K562 (cell line): ENCODE measurements around the gene IGSF8. TPM values are rescaled to one million over a fixed set of nuclear protein-coding genes. Genes with fewer than 3 reads are reported as not detected.

Experiments
- ATAC-seq: fragments of 200-7000 bp; cut with Tn5 transposase; 3 replicates; pipeline ENCODE4 v1.9.1; 2020; ENCODE audit warnings: moderate library complexity
- BruUV-seq: library from RNA; stranded (reverse); fragments of 400-500 nt; replicated peaks from 2 replicates; lab custom pipeline; 2021; lab: Mats Ljungman, UMichigan
- CTCF ChIA-PET: fragments of 300-600 bp; formaldehyde crosslinking; extraction: SDS; loops from one replicate; lab custom pipeline; 2021; ENCODE audit warnings: low intra/inter-chr PET ratio; lab: Yijun Ruan, JAX
- POLR2A ChIA-PET: fragments of 300-600, 350-650 bp; sonication (Branson Sonifier 250); formaldehyde crosslinking; extraction: SDS; loops from one replicate; lab custom pipeline; 2021; ENCODE audit warnings: antibody characterized with exemption, inconsistent platforms; lab: Yijun Ruan, JAX
- DNase-seq, 4 experiments: peaks; one replicate each; pipeline versions ENCODE4 v3.0.0 to v3.0.0-alpha.2; 2011 to 2018; ENCODE audit warnings: low spot score in 3 of 4, mixed read lengths in 3 of 4; ENCODE audit errors: extremely low read depth in 1 of 4
- FAIRE-seq: peaks from 2 replicates; lab custom pipeline; 2011; peaks lifted over from hg19 to GRCh38; lab: Jason Lieb, UNC
- H2AFZ ChIP-seq: 2 replicates; pipeline ENCODE4 v1.6.0; 2011; ENCODE audit warnings: low read depth, low read length, control low read depth, inconsistent platforms
- H3K27ac ChIP-seq: fragments of 200-600 bp; 3 replicates; pipeline ENCODE4 v1.8.0; 2011; ENCODE audit warnings: low read depth, mild to moderate bottlenecking, control low read depth, inconsistent platforms, low read length, moderate library complexity, mixed read lengths; ENCODE audit errors: extremely low read depth
- H3K27me3 ChIP-seq, 2 experiments: fragments of 300-600 bp in 1 of 2; 2 replicates in 1 of 2; 3 replicates in 1 of 2; pipeline versions ENCODE4 v1.6.0 to v1.8.0; 2011; ENCODE audit warnings: inconsistent platforms in 2 of 2, low read length in 2 of 2, mild to moderate bottlenecking in 1 of 2, mixed read lengths in 1 of 2, moderate library complexity in 1 of 2; ENCODE audit not compliant: control insufficient read depth in 2 of 2, insufficient read depth in 2 of 2
- H3K36me3 ChIP-seq: fragments of 300-600 bp; 3 replicates; pipeline ENCODE4 v1.8.0; 2011; ENCODE audit warnings: mild to moderate bottlenecking, low read length, inconsistent platforms; ENCODE audit not compliant: control insufficient read depth, insufficient read depth
- H3K4me1 ChIP-seq, 2 experiments: fragments of 200-600 bp in 1 of 2; replicated peaks in 1 of 2; 2 replicates in 1 of 2; 3 replicates in 1 of 2; pipeline versions ENCODE4 v1.5.1 to v1.8.0; 2011; ENCODE audit warnings: inconsistent platforms in 2 of 2, low read length in 2 of 2, mild to moderate bottlenecking in 1 of 2, mixed read lengths in 1 of 2, moderate library complexity in 1 of 2; ENCODE audit not compliant: control insufficient read depth in 2 of 2, insufficient read depth in 2 of 2
- H3K4me2 ChIP-seq: 2 replicates; pipeline ENCODE4 v1.6.1; 2011; ENCODE audit warnings: low read length, control low read depth, inconsistent platforms, mixed read lengths; ENCODE audit not compliant: insufficient read depth
- H3K4me3 ChIP-seq: fragments of 200-600 bp; sonication (generic), shearing (Covaris generic); 2 replicates; pipeline ENCODE4 v1.5.1; 2016; ENCODE audit warnings: control low read depth, inconsistent platforms
- H3K79me2 ChIP-seq: fragments of 200-600 bp; 3 replicates; pipeline ENCODE4 v1.8.0; 2011; ENCODE audit warnings: low read length, inconsistent platforms; ENCODE audit not compliant: control insufficient read depth, insufficient read depth
- H3K9ac ChIP-seq, 2 experiments: 2 replicates each; pipeline versions ENCODE4 v1.6.0 to v1.6.1; 2011; ENCODE audit warnings: low read depth in 2 of 2, low read length in 2 of 2, control low read depth in 1 of 2, inconsistent platforms in 1 of 2, mild to moderate bottlenecking in 1 of 2, mixed read lengths in 1 of 2; ENCODE audit not compliant: insufficient read depth in 1 of 2
- H3K9me1 ChIP-seq: one replicate; pipeline ENCODE4 v1.6.0; 2011; ENCODE audit warnings: inconsistent platforms, mild to moderate bottlenecking, low read length, moderate library complexity; ENCODE audit not compliant: control insufficient read depth, insufficient read depth
- H3K9me3 ChIP-seq: replicated peaks from 2 replicates; pipeline ENCODE4 v1.5.1; 2011; ENCODE audit warnings: low read depth, low read length, inconsistent platforms; ENCODE audit not compliant: control insufficient read depth, insufficient read depth
- H4K20me1 ChIP-seq: replicated peaks from 2 replicates; pipeline ENCODE4 v1.6.1; 2011; ENCODE audit warnings: low read length, inconsistent platforms, mixed read lengths; ENCODE audit not compliant: control insufficient read depth, insufficient read depth
- C11orf30 ChIP-seq: fragments of 450-650 bp; IDR thresholded peaks from 2 replicates; pipeline ENCODE4 v1.6.1; 2016; ENCODE audit warnings: low read depth, mild to moderate bottlenecking
- CBFA2T2 ChIP-seq: fragments of 450-650 bp; conservative IDR thresholded peaks from 2 replicates; pipeline ENCODE4 v1.6.1; 2017; ENCODE audit warnings: mild to moderate bottlenecking
- CBFA2T3 ChIP-seq: fragments of 450-650 bp; IDR thresholded peaks from 2 replicates; pipeline ENCODE4 v1.6.1; 2017
- CREBBP ChIP-seq: IDR thresholded peaks from one replicate; pipeline ENCODE4 v1.6.1; 2012; ENCODE audit warnings: low read depth, mild to moderate bottlenecking, control low read depth, inconsistent platforms, low read length
- EHMT2 ChIP-seq: fragments of 450-650 bp; IDR thresholded peaks from 2 replicates; pipeline ENCODE4 v1.6.1; 2018; ENCODE audit warnings: antibody characterized with exemption
- FOS ChIP-seq: IDR thresholded peaks from 3 replicates; pipeline ENCODE4 v1.6.1; 2011; ENCODE audit not compliant: insufficient read length; ENCODE audit errors: extremely low read depth
- NFIC ChIP-seq: fragments of 450-650 bp; IDR thresholded peaks from 2 replicates; pipeline ENCODE4 v1.6.1; 2017; ENCODE audit warnings: mild to moderate bottlenecking, inconsistent platforms
- RFX7 ChIP-seq: fragments of 250-450 bp; sonication (Bioruptor Pico); IDR thresholded peaks from 2 replicates; pipeline ENCODE4 v1.5.1; 2021; ENCODE audit warnings: mild to moderate bottlenecking
- SP1 ChIP-seq: sonication (generic); formaldehyde crosslinking; IDR thresholded peaks from 2 replicates; pipeline ENCODE4 v1.8.1; 2022; ENCODE audit warnings: mild to moderate bottlenecking, missing genetic modification reagents
- ZNF146 ChIP-seq: IDR thresholded peaks from one replicate; pipeline ENCODE4 v1.6.1; 2018; ENCODE audit warnings: missing compliant biosample characterization; ENCODE audit not compliant: unreplicated experiment
- WGBS: fragments of 100-300 bp; shearing (Covaris generic); methylation state at CpG from one replicate; pipeline ENCODE4 v1.1.6; 2016; ENCODE audit warnings: low coverage, mixed read lengths; ENCODE audit not compliant: insufficient coverage; ENCODE audit errors: missing lambda C conversion rate; 5-methylcytosine and 5-hydroxymethylcytosine counted together
- in situ Hi-C: fragments of 300-500 bp; cut with MboI; formaldehyde crosslinking; loops from 4 replicates; pipeline ENCODE4 v1.15.0; 2018; ENCODE audit warnings: inconsistent platforms, mixed read lengths
- intact Hi-C: fragments of 100-400 bp; cut with micrococcal nuclease; formaldehyde crosslinking; loops from 2 replicates; pipeline ENCODE4 v1.14.2; 2022
- polyA plus RNA-seq, 8 experiments: library from polyadenylated mRNA; depleted of rRNA in 4 of 8; stranded (reverse) in 5 of 8; unstranded in 3 of 8; fragments of >200 nt; fragmentation: Nextera tagmentation in 2 of 8; fragmentation: Illumina TruSeq in 1 of 8; extraction: Ambion mirVana in 2 of 8; extraction: Trizol in 1 of 8; gene quantifications; 2 replicates each; pipeline versions ENCODE4 v1.2.1 to v1.2.3, GENCODE V29; 2011 to 2014; ENCODE audit warnings: inconsistent platforms in 1 of 8, missing spikeins in 1 of 8
- total RNA-seq, 7 experiments: library from RNA; depleted of rRNA in 6 of 7; stranded (reverse); fragments of >200 nt in 6 of 7; fragmentation: Illumina TruSeq in 2 of 7; extraction: Trizol in 2 of 7; gene quantifications; 2 replicates each; pipeline versions ENCODE4 v1.2.1 to v1.2.3, GENCODE V29; 2011 to 2021; ENCODE audit warnings: low replicate concordance in 1 of 7
- TF ChIP-seq, protein P1 (sequence below): sonication (generic); formaldehyde crosslinking; IDR thresholded peaks from 2 replicates; pipeline ENCODE4 v1.8.0; 2022; ENCODE audit warnings: missing genetic modification reagents, mild to moderate bottlenecking, moderate library complexity, borderline replicate concordance
- TF ChIP-seq, protein P2 (sequence below), 2 experiments: fragments of 450-650 bp; formaldehyde crosslinking in 1 of 2; IDR thresholded peaks; 2 replicates each; pipeline versions ENCODE4 v1.4.0 to v1.6.1; 2014 to 2020; ENCODE audit warnings: mild to moderate bottlenecking in 2 of 2, borderline replicate concordance in 1 of 2, low read depth in 1 of 2

IGSF8 gene
- total and polyA plus RNA-seq, 9 of the 15 experiments (the other 6 are each of a cell fraction or from before 2014, with no cell fraction given) = 0.32 to 11.7 (median 3.2) TPM

DNA sequence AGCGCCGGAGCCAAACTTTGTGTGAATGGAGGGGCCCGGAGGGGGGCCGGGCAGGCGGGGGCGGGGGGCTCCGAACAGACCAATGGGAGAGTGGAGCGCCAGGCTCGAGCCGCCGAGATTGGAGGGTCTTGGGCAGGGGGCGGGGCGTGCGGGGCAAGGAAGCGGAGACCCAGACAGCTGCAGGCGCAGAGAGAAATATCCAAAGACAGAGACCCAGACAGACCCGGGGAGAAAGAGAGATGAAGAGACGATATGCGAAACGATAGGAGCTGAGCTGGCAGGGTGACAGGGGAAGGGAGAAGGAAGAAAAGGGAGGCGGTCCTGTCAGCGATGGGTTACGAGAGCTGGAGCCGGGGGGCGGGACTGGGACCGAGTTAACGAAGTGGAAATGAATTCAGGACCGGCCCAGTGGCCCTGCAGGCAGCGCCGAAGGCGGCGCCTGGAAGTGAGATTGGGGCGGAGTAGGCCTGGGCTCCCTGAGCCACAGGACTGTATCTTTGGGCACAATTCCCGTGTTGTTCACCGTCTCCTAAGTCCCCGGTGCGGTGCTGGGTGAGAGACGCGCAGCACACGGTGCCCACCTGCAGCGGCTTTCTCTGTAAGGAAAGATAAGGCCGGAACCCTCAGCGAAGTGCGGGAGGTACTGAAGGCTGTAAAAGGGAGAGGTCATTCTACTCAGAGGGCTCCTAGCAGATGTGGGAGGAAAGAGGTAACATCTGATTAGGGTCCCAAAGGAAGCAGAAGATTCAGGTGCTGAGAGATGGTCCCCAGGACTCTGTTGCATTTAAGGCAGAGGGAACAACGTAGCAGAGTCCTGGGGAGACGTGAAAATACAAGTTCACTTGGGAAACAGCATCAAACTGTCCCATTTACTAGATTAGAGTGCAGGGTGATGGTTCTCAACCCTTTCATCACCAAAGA lies 27.9 kb downstream of the IGSF8 start:
- in situ Hi-C loops = no loop called here
- peak; percentile 53 to 86 (median 82) for DNase-seq
- TF ChIP-seq, protein P1, sequence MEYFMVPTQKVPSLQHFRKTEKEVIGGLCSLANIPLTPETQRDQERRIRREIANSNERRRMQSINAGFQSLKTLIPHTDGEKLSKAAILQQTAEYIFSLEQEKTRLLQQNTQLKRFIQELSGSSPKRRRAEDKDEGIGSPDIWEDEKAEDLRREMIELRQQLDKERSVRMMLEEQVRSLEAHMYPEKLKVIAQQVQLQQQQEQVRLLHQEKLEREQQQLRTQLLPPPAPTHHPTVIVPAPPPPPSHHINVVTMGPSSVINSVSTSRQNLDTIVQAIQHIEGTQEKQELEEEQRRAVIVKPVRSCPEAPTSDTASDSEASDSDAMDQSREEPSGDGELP = peak; percentile 30; the same call in 1 of the 2 replicates
- 0 out of 2 replicates have a peak, but pooled peaks have one; percentile 22 for TF ChIP-seq SP1 (CRISPR knock-in tag)
- no peak for TF ChIP-seq CREBBP
- TF ChIP-seq EHMT2 = no peak
- TF ChIP-seq CBFA2T2 = peak; percentile 35
- no peak for TF ChIP-seq RFX7 (CRISPR knock-in tag)
- TF ChIP-seq FOS = no peak
- TF ChIP-seq ZNF146 (CRISPR knock-in tag) = no peak
- TF ChIP-seq C11orf30 = no peak
- peak; percentile 17; the same call in 1 of the 2 replicates for TF ChIP-seq NFIC
- peak; percentile 39; the same call in 1 of the 2 replicates for TF ChIP-seq CBFA2T3
- TF ChIP-seq, protein P2, sequence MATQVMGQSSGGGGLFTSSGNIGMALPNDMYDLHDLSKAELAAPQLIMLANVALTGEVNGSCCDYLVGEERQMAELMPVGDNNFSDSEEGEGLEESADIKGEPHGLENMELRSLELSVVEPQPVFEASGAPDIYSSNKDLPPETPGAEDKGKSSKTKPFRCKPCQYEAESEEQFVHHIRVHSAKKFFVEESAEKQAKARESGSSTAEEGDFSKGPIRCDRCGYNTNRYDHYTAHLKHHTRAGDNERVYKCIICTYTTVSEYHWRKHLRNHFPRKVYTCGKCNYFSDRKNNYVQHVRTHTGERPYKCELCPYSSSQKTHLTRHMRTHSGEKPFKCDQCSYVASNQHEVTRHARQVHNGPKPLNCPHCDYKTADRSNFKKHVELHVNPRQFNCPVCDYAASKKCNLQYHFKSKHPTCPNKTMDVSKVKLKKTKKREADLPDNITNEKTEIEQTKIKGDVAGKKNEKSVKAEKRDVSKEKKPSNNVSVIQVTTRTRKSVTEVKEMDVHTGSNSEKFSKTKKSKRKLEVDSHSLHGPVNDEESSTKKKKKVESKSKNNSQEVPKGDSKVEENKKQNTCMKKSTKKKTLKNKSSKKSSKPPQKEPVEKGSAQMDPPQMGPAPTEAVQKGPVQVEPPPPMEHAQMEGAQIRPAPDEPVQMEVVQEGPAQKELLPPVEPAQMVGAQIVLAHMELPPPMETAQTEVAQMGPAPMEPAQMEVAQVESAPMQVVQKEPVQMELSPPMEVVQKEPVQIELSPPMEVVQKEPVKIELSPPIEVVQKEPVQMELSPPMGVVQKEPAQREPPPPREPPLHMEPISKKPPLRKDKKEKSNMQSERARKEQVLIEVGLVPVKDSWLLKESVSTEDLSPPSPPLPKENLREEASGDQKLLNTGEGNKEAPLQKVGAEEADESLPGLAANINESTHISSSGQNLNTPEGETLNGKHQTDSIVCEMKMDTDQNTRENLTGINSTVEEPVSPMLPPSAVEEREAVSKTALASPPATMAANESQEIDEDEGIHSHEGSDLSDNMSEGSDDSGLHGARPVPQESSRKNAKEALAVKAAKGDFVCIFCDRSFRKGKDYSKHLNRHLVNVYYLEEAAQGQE (IDR thresholded peaks at IDR 0.05; ENCODE audit: borderline replicate concordance) = no peak
- TF ChIP-seq, protein P2 (CRISPR knock-in tag; IDR thresholded peaks at IDR 0.05; ENCODE audit: low read depth) = no peak

More for the DNA sequence above, 27.9 kb downstream of the IGSF8 start:
- Histone ChIP-seq H3K4me3 (no peak overlapping the region; the same call in 1 of the 2 replicates), H3K9me3 (no peaks in the 10 kb centered on the region), H3K4me1 (peaks cover 0 to 13% of the 10 kb centered on the region in 2 experiments; a peak in 3 of 5 replicates), H3K36me3 (no peaks in the 10 kb centered on the region), H3K9me1 (no peaks in the 10 kb centered on the region), H3K27ac (no peak overlapping the region), H2AFZ (peak overlapping the region; percentile 46; the same call in 1 of the 2 replicates), H4K20me1 (no peaks in the 10 kb centered on the region), H3K9ac (peak overlapping the region in 1 of 2 experiments; percentile 11; a peak in 1 of 4 replicates), H3K27me3 (peaks cover 14 to 34% of the 10 kb centered on the region in 2 experiments; a peak in 3 of 5 replicates), H3K79me2 (no peaks in the 10 kb centered on the region), H3K4me2 (peak overlapping the region; percentile 26)
- WGBS = under 1% methylated on average over 35 of the region's 46 CpGs
- CTCF ChIA-PET = interaction anchor here (0.7 kb wide), 1 partner anchor 66 kb away, joined by 4 read pairs; no protein-coding TSS in a partner anchor
- FAIRE-seq (no peak), ATAC-seq (peak; percentile 86)
- POLR2A ChIA-PET = interaction anchor here (0.6 to 1.0 kb wide), 4 partner anchors 8 to 190 kb away, joined by 3 to 4 read pairs (median 4); no protein-coding TSS in a partner anchor
- intact Hi-C loops = no loop called here
- BruUV-seq = no TSS peak
